ENCODE results near the gene PSME2. TPM values are rescaled to one million over a fixed set of nuclear protein-coding genes. Genes with fewer than 3 reads are reported as not detected.

The PSME2 gene
- total RNA-seq, 1 experiment from 2014 or later: 126 TPM

GRCh38 chr14:24108336-24108874 is 38.0 kb downstream of the PSME2 start:
- H3K18ac ChIP-seq (ENCODE audit: insufficient read length, low read depth, low read length): no peak overlapping the region
- Mint-ChIP-seq H3K27ac (no peak overlapping the region), H3K27me3 (ENCODE audit: low read depth) (no peaks in the 10 kb centered on the region), H3K4me3 (no peak overlapping the region), H3K9me3 (peaks cover 15 to 16% of the 10 kb centered on the region in 2 experiments), H3K4me1 (peaks cover 3 to 5% of the 10 kb centered on the region in 2 experiments), H3K36me3 (ENCODE audit: insufficient read depth in 1 of 3, low read depth in 3 of 3) (peaks cover 16 to 20% (median 19%) of the 10 kb centered on the region in 3 experiments)
- H3K4me2 ChIP-seq (ENCODE audit: insufficient read depth, insufficient read length, low read length): no peak overlapping the region
- no peaks in the 10 kb centered on the region for H3K9me3 ChIP-seq (ENCODE audit: control insufficient read depth, low read depth, low read length)
- no peak overlapping the region for H3K23ac ChIP-seq (ENCODE audit: insufficient read length, low read depth, low read length)
- H2BK120ac ChIP-seq (ENCODE audit: low read depth, low read length, poor library complexity, severe bottlenecking): no peak overlapping the region
- H3K9ac ChIP-seq (ENCODE audit: extremely low read depth, insufficient read length, low read length): no peak overlapping the region
- no peak overlapping the region for H3K14ac ChIP-seq (ENCODE audit: insufficient read depth, low read length)
- H3K4ac ChIP-seq (ENCODE audit: low read depth, low read length): no peak overlapping the region
- H4K91ac ChIP-seq (ENCODE audit: insufficient read length, low read depth, low read length): no peak overlapping the region
- H2AFZ ChIP-seq (ENCODE audit: low read length): no peak overlapping the region
- H2AK5ac ChIP-seq (ENCODE audit: insufficient read length, low read length): no peak overlapping the region
- H3K79me1 ChIP-seq (ENCODE audit: insufficient read depth, low read depth, low read length, poor library complexity, severe bottlenecking): no peaks in the 10 kb centered on the region
- no peak overlapping the region for H2BK15ac ChIP-seq (ENCODE audit: low read depth, low read length)
- H2BK5ac ChIP-seq (ENCODE audit: insufficient read length, low read length): no peak overlapping the region
- no peak overlapping the region for H4K5ac ChIP-seq (ENCODE audit: insufficient read length, low read depth, low read length)
- H3K56ac ChIP-seq (ENCODE audit: insufficient read length, low read depth, low read length): no peak overlapping the region
- H3K4me1 ChIP-seq (ENCODE audit: insufficient read depth, low read length): no peaks in the 10 kb centered on the region
- no peak overlapping the region for H3K27ac ChIP-seq (ENCODE audit: insufficient read length, low read depth, low read length)
- no peak overlapping the region for H4K8ac ChIP-seq (replicated peaks; ENCODE audit: insufficient read length, low read depth, low read length)
- peaks cover 1% of the 10 kb centered on the region for H3K23me2 ChIP-seq (ENCODE audit: insufficient read length, low read depth, low read length, poor library complexity, severe bottlenecking)
- no peaks in the 10 kb centered on the region for H4K20me1 ChIP-seq (ENCODE audit: control insufficient read depth, insufficient read depth, insufficient read length)
- no CpG with 5 or more reads among the region's 5 CpGs for WGBS (ENCODE audit: extremely low coverage, insufficient read length, low lambda C conversion rate)
- no peaks in the 10 kb centered on the region for H3K27me3 ChIP-seq (ENCODE audit: insufficient read depth, low read length)
- no peak for DNase-seq
- no peak for TF ChIP-seq CTCF (conservative IDR thresholded peaks at IDR 0.05)
- H3K79me2 ChIP-seq (ENCODE audit: insufficient read depth, low read length): no peaks in the 10 kb centered on the region
- no peak overlapping the region for H2BK12ac ChIP-seq (ENCODE audit: insufficient read length, low read depth, low read length)
- H2BK20ac ChIP-seq (ENCODE audit: low read depth, low read length, poor library complexity, severe bottlenecking): no peak overlapping the region
- no peak overlapping the region for H3T11ph ChIP-seq (ENCODE audit: low read length)
